Stimulated activated CD4-positive, alpha-beta T cell treated with anti-CD3 and anti-CD28 coated beads, Interleukin-4, amount 100 ng/mL, for 48 hours (primary cell): ENCODE results near the gene PPP2R1B.
A peak's percentile ranks its signal among the peaks of the same experiment; 100 is the strongest.
"Not testable (repeated sequence)": the region's sequence is repeated elsewhere in the genome, so short reads cannot be mapped to it uniquely, and the experiment has no call there.

ENCODE experiments used
- DNase-seq, 2 donors: peaks; one replicate each; pipeline ENCODE4 v3.0.0-alpha.2; 2020; ENCODE audit warnings: low read depth in 2 of 2

Gene PPP2R1B

DNA sequence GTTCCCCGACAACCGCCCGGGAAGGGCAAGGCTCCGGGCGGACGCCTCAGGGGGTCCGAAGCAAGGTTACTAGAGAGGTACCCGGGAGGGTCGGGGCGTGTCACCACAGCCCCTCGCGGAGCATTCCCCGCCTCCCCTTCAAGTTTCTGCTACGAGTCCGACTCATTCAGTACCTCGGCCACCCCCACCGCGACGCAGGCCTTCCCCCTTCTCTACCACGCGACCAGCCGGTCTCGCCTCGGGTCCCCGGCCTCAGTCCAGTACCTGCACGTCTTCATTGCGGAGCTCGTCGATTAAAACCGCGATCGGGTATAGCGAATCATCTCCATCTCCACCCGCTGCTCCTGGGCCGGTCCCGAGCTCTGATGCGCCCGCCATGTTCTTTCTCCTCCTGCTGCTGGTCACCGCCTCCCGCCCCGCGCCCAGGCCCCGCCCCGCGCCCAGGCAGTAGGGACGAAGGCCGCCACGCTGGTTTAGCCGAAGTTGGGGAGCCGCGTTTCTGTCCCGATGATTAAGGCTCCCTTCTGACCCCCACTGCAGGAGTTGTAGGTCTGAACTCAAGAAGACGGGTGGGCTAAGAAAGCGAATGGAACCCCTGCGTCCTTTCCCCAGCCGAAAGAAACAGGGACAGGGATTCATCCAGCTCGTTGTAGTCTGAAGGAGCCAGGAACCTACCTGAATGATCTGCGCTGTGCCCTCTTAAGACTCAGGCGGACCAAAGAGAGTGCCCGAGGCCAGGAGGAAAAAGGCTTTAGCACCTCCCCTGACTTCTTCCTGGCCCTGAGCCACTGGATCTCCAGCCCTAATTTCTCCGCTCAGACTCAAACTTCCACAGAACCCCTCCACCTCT lies at the start of gene PPP2R1B:
Gene PPP2R1B (minus strand): TSS at position 406 of the 850 bp plus-strand sequence. CDS start 28 bp downstream, at position 378.
- DNase-seq = peak; percentile 66 to 68

DNA sequence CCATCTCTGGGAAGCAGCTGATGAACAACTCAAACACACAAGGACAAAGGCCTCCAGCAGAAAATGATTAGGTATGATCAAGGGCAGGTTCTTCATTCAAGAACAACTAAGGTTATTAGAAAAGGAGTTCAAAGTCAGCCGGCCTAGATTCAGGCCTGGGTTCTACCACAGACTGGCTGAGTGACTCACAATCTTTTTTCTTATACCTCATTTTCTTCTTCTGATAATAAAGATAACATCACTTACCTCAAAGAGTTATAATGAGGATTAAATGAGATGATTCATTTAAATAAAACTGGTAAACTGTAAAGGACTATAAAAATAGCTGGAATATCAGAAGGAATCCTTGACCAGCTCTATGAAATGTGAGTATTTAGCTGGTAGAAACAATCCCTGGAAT lies 49.3 kb upstream of the PPP2R1B start:
- DNase-seq = no peak

DNA sequence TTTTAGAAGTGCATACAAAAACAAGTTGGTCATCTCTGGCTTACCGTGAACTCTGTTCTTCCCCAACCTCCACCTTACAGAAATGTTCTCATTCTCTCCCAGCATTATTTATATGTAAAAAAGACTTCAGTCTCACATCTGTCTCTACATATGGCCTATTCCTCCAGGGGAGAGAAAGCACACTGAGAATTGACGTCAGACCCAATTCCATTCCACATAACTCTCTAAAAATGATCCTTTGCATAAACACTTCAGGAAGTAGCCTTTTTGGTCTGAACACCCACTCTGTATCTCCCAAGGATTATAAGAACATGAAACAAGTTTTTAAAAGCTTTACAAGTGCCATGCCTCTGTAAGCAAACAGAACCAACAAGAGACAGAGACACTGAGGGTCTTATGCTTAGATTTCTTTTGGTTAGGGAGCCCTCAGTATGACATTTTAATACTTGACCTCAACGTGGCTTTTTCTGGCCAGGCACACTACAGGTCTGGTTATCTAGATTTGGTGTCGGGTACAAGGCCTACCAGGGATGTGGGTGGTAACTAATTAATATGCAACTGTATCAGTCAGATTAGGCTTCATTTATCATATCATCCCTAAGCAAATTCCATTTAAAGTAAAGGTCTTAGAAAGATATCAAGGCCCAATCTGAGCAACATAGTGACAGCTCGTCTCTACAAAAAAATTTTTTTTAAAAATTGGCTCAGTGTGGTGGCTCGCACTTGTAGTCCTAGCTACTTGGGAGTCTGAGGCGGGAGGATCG lies 48.5 kb upstream of the PPP2R1B start:
- no peak for DNase-seq

DNA sequence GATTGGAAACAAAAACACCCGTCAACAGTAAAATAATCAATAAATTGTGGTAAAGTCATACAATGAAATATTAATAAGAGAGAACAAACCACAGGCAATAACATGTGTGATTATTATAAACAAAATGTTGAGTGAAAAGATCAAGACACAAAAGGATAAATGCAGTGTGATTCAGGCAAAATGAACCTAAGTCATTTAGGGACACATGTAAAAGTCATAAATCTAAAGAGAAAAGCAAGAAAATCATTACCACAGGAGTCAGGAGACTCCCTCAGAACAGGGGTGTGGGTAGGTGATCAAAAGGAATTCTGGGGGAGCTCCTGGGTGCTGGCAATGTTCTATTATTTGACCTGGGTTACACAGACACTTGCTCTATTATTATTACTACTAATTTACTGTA lies 47.9 kb upstream of the PPP2R1B start:
- no peak for DNase-seq

DNA sequence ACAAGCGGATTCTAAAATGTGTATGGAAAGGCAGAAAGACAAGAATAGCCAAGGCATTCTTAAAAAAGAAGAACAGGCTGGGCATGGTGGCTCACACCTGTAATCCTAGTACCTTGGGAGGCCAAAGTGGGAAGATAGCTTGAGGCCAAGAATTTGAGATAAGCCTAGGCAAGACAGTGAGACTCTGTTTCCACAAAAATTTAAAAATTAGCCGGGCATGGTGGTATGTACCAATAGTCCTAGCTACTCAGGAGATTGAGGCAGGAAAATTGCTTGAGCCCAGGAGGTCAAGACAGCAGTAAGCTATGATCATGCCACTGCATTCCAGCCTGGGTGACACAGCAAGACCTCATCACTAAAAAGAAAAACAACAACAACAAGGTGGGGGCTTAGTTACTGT lies 46.0 kb upstream of the PPP2R1B start:
- DNase-seq = no peak

DNA sequence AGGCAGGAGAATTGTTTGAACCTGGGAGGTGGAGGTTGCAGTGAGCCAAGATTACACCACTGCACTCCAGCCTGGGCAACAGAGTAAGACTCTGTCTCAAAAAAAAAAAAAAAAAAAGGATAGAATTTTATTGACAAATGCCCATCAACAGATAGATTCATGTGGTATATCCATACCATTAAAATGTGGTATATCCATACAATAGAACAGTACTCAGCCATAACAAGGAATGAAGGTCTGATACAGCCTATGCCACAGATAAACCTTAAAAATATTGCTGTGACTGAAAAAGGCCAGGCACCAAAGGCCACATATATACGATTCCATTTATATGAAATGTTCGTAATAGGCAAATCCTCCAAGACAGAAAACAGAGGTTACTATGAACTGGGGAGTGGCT lies 45.3 kb upstream of the PPP2R1B start:
- DNase-seq = no peak

DNA sequence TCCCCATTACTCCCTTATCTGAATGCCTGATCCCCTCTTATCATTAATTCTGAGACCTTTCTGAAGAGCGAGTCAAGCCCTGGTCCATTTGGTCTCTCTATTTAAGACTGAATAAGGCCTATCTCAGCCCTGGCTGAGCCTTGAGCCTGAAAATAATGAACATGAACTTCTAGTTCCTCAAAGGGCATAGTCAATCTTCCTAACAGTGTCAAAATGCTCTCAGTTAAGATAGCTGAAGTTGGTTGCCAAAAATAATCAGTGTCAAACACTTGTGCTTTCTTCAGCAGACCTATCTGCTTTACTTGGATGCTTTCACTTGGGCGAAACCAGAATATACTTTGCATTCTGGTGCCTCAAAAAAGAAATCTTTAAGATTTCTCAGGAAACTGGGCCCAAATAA lies 42.6 kb upstream of the PPP2R1B start:
- no peak for DNase-seq

DNA sequence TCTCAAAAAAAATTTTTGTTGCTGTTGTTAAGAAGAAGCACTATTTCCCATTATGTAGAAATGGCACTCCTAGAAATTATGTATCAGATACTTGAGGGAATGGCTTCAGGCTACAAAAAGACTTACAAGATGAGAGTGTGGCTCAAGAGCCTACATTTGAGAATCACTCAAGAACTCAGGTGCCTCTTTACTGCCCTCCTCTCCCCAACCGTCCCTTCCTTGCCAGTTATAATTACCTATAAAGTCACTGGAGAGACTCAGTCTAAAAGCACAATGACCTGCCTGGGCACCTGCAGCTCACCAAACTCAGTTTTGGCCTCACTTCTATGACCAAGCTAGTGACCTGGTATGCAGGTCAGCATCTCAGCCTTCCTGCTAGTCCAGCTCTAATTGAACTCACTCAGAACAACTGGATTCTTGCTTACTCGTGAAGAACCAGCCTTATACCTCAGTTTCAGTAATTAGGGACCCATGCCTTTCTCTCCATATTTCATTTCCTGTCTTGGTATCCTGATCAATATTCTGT lies 41.9 kb upstream of the PPP2R1B start:
- DNase-seq = no peak

DNA sequence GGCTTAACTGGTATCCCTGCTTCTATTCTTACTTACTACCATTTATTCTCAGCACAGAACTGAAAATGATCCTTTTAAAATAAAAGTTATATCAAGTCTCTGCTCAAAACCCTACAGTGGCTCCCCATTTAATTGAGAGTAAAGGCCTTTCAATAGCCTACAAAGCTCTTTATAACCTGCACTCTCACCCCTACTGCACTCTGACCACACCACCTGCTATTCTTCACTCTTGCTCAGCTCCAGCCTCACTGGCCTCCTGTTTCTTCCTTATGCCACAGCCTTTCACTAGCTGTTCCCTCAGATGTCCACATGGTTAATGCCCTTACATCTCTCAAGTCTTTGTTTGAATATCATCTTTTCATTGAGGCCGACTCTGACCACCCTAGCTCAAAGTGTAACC lies 40.9 kb upstream of the PPP2R1B start:
- DNase-seq = no peak

DNA sequence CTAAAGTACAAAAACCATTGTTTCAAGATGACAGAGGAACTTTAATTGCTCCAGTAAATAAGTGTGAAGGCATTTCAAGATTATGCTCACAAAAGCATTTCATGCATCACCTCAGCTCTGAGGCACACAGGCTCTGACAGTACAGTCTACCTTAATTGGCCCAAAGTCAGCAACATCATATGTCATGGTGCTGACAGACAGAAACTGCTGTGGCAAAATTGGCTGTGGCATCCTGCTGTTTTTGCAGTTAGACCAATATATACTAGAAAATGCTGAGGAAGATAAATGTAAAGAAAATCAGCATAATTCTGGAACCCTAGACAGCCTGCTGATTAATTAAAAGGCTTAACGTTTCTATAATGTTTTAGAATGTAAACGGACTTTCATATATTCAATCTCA lies 34.9 kb upstream of the PPP2R1B start:
- DNase-seq = no peak

DNA sequence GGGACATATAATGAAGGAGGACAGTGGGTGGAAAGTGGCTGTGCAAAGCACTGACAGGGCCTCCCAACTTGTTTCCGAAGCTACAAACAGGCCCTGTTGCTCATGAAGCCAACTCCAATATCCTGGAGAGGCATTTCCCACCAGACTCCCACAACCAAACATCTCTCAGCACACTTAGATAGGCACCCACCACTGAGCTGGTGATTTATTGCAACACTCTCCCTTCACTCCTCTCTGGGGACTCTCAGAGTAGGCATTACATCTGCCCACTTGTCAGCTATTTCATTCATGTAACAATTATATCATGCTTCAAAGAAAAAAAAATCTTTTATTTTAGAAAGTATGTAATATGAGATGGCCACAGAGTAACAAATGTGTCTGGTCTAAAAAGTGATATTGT lies 32.1 kb upstream of the PPP2R1B start:
- no peak for DNase-seq

DNA sequence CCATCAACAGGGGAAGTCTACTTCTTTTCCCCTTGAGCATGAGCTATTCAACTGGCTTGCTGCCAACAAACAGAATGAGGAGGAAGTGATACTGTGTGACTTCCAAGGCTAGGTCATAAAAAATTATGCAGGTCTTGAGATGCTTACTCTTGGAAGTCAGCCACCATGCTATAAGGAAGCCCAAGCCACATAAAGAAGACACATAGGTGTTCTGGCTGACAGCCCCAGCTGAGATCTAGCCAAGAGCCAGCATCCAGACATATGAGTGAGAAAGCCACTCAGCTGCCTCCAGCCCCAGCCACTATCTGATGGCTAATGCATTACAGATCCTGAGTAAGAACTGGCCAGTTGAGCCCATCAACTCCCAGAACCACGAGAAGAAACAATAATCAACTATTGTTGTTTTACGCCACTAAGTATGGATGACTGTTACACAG lies 31.0 kb upstream of the PPP2R1B start:
- no peak for DNase-seq

DNA sequence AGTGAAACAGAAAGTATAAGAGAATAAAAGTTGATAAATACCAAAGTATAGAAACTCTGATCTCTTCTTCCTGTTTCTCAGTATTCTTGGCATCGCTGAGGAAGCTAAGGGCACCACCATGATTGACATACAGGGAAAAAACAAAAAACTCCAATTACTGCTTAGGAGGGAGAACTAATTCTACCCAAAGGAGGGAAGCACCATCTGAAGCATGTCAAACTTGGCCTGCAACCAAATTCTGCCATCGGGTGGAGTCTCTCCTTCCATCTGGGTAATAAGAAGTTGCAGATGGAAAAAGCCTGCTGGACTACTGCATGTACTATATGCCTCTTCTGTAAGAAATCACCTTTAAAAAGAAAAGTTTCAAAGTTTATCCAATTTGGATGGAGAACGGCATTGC lies 30.5 kb upstream of the PPP2R1B start:
- DNase-seq = no peak

DNA sequence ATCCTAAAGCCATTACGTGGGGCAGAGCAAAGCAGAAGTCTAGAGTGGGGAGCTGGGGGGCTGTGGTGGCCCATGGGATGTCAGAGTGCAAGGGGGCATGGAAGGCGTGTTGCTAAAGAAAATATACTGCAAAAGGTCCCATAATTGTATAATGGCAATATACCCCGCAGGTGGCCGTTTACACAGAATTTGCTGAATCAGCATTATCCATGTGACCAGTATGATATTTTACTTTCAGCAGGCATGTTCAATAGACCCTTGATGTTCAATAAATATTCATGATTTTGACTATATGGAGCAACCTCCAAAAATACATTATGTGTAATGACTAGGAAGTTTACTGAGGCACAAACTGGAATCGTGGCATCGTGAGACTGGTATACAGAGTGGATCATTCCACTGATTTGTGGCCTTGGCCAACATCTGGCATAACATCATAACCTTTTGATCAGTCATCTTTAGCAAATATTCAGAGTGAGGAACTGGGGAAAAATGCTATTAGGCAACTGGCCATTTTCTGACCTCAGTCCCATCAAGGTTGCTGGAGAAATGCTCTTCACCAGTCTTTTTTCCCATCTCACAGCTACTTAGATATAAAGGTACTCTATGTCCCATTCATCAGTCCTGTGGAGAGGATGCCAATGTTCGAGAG lies 29.3 kb upstream of the PPP2R1B start:
- no peak for DNase-seq

DNA sequence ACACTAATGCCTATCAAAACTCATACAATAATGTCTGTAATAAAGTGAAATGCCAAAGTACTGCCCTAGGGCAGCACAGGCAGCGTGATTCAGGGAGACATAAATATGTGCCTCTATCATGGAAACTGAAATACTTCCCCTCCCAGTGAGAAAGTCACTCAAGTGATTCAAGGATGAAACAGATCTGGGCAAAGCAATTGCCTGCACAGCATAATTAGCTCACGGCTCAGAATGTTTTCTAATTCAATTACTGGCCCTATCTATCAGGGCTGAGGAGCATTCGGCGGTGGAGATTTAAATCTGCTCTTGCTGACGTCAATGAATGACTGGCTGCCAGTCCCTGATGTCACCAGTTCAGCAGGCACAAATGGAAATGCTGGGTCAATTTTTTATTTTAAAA lies 27.7 kb upstream of the PPP2R1B start:
- DNase-seq = no peak

DNA sequence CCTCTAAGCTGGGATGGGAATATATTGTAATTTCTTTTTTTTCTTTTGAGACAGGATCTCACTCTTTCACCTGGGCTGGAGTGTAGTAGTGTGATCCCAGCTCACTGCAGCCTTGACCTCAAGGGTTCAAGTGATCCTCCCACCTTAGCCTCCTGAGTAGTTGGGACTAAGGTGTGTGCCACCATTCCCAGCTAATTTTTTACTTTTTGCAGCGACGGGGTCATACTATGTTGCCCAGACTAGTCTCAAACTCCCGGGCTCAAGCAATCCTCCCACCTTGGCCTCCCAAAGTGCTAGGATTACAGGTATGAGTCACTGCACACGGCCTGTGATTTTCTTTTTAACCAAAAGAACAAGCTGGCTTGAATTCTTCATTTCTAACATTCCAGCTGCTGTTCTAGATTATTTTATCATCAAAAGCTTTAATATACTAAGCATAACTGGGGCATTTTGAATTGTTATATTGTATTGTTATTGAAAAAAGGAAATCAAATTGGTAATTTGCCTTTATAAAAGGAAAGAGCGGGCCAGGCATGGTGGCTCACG lies 26.8 kb upstream of the PPP2R1B start:
- DNase-seq = no peak

DNA sequence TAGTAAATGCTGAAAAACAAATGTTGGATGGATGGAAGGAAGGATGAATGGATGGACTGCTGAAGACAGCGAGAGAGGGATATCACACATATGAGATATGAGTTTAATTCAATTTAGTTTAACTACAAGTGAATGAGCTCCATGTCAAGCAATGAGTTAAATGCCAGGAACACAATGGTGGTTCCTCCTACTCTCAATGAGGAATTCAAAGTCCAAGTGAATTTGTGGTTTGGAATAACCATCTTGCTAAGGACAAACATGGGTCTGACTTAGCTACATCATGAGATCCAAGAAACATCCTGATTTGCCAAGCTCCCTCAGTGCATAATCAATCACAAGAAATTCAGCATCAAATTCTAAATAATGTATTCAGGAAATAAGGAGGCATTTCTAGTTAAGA lies 26.1 kb upstream of the PPP2R1B start:
- no peak for DNase-seq

DNA sequence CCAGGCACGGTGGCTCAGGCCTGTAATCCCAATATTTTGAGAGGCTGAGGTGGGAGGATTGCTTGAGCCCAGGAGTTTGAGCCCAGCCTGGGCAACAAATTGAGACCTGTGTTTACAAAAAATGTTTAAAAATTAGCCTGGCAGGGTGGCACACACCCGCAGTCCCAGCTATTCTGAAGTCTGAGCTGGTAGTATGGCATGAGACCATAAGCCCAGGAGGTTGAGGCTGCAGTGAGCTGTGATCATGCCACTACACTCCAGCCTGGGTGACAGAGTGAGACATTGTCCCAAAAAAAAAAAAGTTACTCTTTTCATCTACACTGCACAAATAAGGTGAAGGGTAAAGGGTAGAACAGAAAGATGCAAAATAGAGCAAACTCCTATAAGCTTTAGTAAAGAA lies 22.3 kb upstream of the PPP2R1B start:
- no peak for DNase-seq

DNA sequence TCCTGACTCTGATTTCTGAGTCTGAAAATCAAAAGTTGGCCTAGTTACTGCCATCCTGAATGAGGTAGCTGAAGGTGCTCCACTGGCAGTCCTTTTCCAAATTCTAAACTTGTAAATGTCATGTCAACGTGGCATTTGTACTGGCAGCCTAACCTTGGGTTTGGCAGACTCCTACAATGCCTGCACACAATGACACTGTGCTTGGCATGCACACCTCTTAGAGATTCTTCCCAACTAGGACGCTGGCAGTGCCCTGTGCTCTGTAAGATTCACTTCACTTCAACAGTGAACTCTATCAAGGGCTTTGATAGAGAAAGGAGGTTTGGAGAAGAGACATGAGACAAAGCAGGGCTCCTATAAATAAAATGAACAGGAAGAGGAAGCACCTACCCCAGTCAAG lies 21.9 kb upstream of the PPP2R1B start:
- DNase-seq = no peak

DNA sequence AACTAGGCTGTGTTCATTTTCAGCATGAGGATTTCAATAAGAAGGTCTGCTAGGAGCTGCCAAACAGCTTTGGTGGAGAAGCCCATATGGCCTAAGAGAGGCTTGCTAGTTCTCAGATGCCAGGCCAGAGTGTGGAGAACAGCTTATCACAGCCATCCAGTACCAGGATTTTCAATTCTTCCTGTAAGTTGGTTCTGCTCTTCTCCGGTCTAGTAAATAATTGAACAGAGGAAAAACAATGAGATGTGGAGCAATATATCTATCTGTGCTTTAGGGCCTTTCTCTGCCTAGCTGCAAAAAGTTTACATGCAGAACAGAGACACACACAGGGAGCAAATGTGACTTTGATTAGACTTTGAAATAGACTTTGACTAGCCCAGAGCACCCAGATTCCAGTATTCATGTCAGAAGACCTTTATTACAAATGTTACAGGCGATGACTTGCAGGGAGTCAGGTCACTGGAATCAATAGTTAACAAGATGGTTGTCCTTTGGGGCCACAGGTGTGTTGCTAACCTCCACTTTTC lies 19.8 kb upstream of the PPP2R1B start:
- no peak for DNase-seq

DNA sequence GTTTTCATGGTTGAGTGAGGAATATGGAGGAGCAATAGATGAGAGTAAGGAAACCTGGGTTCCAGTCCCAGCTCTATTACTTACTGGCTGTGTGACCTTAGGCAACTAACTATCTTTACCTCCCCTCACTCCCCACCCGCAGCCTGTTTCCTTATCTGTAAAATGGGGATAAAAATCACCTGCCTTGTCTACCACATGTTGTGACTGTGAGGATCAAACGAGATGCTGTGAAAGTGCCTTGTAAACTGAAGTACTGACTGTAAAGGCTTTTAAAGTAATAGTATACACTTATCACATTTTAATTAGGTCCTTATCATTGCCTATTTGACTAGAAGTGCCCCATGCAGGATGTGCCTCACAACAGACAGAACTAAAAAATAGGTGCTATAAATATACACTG lies 18.9 kb upstream of the PPP2R1B start:
- no peak for DNase-seq

DNA sequence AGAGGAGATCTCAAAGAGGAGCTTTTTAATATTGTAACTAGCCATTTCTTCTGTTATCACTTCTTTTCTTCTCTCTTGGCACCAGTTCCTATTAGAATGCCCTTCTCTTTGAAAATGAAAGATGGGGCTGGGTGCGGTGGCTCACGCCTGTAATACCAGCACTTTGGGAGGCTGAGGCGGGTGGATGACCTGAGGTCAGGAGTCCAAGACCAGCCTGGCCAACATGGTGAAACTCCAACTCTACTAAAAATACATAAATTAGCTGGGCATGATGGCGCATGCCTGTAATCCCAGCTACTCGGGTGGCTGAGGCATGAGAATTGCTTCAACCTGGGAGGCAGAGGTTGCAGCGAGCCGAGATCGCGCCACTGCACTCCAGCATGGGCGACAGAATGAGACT lies 18.1 kb upstream of the PPP2R1B start:
- not testable (repeated sequence) for DNase-seq
